GM21360 (cell line): ENCODE data around the gene RAB43.
"Not testable (repeated sequence)": the region's sequence is repeated elsewhere in the genome, so short reads cannot be mapped to it uniquely, and the experiment has no call there.

Experiments
- ATAC-seq: cut with Tn5 transposase; IDR thresholded peaks from one replicate; pipeline ENCODE4 v1.9.1; 2021; ENCODE audit warnings: mild to moderate bottlenecking, moderate library complexity; ENCODE audit not compliant: unreplicated experiment

The RAB43 gene

DNA sequence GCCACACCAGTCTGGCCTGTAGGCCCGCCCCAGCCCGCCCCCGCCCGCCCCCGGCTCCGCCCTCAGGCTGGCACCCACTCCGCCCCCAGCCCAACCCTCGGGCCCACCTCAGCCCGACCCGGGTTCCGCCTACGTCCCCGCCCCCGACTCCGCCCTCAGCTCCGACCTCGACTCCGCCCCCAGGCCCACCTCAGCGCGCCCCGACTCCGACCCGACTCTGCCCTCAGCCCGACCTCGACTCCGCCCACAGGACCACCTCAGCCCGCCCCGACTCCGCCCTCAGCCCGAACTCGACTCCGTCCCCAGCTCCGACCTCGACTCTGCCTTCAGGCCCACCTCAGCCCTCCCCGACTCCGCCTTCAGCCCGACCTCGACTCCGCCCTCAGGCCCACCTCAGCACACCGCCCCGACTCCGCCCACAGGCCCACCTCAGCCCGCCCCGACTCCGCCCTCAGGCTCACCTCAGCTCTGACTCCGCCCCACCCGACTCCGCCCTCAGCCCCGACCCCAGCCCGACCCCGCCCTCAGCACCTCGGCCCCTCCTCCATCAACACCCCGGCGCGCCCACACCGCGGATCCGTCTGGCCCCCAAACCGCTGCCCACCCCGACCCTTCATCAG lies at the start of gene RAB43:
Gene RAB43, minus strand, starts transcription at position 13 of the 620 bp plus-strand sequence. CDS start 315 bp downstream, outside the sequence.
- ATAC-seq, result peak; percentile 46

DNA sequence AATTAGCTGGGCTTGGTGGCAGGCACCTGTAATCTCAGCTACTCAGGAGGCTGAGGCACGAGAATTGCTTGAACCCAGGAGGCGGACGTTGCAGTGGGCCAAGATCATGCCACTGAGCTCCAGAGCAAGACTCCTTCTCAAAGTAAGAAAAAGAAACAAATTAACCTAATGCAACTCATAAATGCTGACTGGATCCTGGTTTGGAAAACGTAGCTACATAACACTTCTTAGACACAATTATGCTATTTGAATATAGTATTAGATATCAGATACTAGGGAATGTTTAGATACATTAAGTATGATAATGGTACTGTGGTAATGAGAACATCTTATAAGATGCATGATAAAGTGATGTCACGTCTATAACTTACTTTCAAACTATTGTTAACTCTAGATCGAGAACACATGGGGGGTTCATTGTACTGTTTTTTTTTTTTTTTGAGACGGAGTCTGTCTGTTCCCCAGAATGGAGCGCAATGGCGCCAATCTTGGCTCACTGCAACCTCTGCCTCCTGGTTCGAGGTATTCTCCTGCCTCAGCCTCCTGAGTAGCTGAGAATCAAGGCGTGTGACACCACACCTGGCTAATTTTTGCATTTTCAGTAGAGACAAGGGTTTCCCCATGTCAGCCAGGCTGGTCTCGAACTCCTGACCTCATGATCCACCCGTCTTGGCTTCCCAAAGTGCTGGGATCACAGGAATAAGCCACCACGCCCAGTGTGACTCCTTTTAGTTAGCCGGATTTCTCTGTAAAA lies 45.2 kb upstream of the RAB43 start:
- no peak for ATAC-seq

DNA sequence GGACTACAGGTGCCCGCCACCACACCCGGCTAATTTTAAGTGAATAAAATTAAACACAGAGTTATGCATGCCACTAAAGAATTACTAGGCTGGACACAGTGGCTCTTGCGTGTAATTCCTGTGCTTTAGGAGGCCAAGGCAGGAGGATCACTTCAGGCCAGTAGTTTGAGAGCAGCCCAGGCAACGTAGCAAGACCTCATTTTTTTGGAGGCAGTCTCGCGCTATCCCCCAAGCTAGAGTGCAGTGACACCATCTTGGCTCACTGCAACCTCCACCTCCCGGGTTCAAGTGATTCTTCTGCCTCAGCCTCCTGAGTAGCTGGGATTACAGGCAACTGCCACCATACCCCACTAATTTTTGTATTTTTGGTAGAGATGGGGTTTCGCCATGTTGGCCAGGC lies 44.0 kb upstream of the RAB43 start:
- not testable (repeated sequence) for ATAC-seq

DNA sequence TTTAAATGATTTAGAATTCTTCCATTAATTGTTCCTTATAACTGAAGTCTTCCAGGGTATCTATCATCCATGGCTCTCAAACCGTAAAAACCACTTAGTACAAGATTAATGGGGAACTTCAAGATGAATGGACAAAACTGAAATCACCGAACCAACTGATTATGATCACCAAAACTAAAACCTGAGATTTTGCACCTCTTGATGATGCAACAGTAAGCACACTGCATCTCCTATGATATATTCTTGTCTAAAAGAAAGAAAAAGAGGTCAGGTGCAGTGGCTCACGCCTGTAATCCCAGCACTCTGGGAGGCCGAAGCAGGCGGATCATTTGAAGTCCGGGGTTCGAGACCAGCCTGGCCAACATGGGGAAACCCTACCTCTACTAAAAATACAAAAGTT lies 42.9 kb upstream of the RAB43 start:
- ATAC-seq, result no peak

DNA sequence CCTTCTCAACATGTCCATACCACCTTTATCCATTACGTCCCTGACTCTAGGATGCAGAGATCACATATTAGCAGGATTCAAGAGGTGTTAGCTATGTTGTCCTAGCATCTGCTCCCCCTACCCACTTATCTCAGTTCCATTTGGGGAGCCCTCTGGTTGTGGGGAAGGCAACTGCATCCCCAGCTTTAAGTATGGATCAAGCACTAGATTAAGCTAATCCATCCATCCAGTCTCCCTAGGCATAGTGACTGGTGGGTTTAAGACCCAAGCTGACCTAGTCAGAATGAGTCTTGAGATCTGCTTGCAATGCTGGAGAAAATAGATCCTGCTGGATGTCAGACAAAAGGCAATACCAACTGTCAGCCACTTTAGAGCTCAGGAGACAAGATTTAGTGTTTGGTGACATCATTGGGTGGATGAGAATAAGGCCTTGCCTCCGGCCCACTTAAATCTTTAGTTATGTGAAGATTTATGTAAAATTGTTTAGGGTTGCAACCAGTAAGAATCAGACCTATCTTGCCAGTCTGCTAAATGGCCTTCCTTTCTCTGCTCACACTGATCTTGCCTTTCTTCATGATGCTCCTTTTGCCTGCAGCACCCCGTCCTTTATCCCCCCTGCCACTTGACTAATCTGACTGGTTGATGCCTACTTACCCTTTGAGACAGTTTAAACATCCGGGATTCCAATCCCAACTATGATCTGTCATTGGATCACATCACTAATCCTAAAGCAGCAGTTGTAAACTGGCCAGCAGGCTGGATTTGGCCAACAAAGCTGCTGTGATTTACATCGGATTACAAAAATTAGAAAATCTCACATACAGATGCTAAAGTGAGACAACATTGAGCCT lies 41.4 kb upstream of the RAB43 start:
- no peak for ATAC-seq

DNA sequence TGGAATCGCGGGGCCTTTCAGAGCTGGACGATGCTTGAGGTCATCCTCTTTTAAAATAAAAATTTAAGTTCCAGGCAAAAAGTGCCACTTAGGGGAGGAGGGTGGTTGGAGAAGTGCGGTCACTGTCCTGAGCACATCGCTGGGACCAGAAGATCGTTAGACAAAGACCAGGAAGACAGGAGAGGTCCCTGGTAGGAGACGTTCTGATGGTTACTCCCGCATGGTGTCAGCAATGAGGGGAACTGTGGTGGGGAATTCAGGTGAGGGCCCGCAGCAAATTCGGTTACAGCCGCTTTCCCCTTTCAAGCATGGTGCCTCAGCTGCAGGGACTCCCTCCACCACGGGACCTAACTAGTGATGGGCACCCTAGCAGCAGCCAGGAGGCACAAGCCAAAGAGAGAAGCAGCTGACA lies 40.3 kb upstream of the RAB43 start:
- ATAC-seq, result no peak

DNA sequence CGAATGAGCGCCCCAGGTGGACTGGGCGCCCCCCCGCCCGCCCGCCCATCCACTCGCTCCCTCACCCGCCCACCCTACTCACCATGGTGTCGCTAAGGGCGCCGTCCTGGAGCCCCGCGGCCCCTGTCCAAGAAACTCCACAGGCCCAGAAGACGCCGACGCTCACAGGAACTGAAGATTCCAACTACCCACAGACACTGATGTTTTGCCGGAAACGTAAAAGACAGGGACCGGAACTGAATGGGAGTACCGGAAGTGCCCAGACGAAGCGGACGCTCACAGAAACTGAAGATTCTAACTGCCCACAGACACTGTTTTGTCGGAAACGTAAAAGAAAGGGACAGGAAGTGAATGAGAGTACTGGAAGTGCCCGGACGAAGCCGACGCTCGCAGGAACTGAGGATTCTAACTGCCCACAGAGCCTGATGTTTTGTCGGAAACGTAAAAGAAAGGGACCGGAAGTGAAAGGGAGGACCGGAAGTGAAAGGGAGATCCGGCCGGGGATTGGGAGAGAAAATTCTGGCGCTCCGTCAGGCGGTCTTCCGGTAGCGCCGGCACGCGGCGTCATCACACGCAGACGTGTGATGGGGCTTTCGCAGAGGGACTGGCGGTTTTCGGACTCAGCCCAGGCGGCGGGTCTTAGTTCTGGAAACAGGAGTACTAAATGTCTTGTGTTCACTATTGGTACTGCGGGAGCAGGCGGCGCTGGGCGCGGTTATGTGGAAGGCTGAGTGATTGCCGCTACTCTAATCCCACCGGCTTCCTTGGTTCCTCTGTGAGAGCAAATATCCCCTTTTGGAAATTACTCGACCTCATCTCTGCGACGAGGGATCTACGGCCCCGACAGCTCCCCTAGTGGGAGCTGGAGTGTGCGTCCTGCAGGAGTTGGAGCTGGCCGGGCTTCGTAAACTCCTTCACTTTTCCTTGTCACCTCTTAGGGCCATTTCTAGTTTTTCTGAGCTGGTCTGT lies 39.6 kb upstream of the RAB43 start, which contains the start of gene ISY1:
Gene ISY1, minus strand, starts transcription at position 173 of the 969 bp plus-strand sequence. Its CDS starts 88 bp downstream, at position 85.
- ATAC-seq, result peak; percentile 67

DNA sequence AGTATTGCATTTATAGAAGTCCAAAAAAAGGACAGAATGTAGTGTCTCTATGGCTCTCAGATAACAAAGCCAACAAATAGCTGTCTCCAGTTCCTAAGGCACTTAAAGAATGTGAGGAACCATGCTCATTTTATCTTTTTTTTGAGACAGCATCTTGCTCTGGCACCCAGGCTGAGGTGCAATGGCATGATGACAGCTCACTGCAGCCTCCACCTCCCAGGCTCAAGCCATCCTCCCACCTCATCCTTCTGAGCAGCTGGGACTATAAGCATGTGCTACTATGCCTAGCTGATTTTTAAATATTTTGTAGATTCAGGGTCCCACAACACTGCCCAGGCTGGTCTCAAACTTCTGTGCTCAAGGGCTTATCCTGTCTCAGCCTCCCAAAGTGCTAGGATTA lies 23.2 kb upstream of the RAB43 start:
- no peak for ATAC-seq

DNA sequence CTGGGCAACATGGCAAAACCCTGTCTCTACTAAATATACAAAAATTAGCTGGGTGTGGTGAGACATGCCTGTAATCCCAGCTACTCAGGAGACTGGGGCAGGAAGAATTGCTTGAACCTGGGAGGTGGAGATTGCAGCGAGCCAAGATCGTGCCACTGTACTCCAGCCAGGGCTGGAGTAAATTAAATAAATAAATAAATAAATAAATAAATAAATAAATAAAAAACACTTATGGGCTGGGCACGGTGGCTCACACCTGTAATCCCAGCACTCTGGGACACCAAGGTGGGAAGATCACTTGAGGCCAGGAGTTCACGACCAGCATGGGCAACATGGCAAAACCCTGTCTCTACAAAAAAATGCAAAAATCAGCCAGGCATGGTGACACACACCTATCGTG lies 19.4 kb upstream of the RAB43 start:
- not testable (repeated sequence) for ATAC-seq

DNA sequence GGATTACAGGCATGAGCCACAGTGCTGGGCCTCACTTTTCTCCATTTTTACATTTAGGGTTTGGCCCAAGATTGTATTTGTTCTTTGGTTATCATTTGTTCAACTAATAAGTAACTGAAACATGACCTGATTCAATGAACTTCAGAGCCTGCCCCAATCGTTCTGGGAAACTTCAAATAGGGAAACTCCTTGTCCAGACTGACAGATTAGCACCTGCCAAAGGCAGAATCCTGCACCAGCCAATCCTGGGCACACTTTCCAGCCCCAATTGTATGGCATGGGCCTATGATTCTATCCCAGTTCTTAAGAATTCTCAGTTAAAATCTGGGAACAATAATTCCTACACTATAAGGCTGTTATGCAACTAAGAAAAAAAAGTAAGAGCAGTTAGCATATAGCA lies 18.3 kb upstream of the RAB43 start:
- no peak for ATAC-seq

DNA sequence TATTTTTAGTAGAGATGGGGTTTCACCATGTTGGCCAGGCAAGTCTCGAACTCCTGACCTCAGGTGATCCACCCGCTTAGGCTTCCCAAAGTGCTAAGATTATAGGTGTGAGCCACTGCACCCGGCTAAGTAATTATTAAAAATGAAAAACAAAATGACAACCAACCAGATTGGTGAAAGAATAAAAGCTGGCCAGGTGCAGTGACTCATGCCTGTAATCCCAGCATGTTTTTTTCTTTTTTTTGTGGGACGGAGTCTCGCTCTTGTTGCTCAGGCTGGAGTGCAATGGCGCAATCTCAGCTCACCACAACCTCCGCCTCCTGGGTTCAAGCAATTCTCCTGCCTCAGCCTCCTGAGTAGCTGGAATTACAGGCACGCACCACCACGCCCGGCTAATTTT lies 14.7 kb upstream of the RAB43 start:
- ATAC-seq, result not testable (repeated sequence)

DNA sequence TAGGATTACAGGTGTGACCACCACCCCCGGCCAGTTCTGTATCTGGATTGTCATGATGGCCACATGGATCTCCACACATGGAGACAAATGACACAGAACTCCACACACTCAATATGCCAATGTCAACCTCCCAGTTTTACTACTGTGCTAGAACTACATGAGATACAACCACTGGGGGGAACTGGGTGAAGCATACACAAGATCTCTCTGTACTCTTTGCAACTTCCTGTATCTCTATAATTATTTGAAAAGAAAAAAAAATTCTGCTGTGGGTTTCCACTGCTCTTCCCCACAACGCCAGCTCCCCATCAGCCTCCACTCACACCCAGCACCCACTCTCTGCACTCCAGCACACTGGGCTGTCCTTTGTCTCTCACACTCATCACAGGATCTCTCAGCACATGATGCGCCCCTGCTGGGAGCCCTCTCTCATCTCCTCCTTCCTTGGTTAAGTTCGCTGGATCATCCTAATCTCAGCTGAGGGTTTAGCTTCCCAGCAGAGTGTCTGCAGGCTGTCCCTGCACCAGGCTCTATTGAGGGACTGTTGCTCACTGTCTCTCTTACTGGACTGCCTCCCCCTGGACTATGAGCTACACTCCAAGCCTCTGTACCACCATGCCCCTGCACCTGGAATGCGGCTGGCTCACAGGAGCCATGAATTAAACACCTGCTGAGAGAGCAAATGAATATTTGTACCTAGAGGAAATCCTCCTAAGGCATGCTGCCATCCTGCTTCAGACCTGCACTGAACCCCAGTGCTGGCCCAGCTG lies 10.7 kb upstream of the RAB43 start:
- no peak for ATAC-seq

DNA sequence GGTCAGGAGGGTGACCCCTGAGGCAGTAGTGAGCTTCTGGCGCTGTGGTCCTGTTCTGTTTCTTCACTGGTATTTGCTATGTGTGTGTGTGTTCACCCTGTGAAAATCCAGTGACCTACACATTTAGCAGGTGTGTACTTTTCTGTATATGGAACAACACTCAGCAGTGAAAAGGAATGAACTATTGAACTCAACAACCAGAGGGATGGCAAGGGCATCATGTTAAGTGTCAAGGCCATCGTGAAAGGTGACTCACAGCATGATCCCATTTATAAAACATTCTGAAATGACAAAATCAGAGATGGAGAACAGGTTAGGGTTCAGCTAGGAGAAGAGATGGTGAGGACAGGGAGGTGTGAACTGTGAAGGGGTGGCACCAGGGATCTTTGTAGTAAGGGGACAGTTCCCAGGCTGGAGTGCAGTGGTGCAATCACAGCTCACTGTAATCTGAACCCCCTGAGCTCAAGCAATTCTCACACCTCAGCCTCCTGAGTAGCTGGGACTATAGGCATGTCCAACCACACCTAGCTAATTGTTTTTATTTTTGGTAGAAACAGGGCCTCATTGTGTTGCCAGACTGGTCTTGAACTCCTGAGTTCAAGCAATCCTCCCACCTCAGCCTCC lies 10.0 kb upstream of the RAB43 start:
- no peak for ATAC-seq

DNA sequence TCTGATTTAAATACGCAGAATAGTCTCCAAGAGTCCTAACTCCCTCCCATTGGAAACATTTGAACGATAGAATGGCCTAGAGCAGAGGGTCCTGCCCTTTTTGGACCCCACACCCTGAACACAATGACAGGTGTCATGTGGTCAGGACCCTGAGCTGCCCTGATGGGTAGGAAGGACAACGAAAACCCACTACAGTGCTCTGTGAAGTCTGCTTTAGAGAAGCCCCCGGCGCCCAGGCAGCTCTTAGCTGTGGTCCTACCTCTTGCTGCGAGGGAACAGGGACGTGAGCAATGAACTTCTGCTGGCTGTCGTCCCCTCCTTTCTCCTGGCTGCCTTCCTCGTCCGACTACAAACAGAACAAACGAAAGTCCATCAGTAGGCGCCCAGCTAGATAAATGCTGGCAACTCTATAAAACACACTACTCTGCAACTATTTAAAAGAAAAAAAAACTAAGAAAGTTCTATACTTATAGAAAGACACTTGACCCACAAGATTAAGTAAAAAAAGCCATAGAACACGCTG lies 8.7 kb upstream of the RAB43 start:
- ATAC-seq, result no peak

DNA sequence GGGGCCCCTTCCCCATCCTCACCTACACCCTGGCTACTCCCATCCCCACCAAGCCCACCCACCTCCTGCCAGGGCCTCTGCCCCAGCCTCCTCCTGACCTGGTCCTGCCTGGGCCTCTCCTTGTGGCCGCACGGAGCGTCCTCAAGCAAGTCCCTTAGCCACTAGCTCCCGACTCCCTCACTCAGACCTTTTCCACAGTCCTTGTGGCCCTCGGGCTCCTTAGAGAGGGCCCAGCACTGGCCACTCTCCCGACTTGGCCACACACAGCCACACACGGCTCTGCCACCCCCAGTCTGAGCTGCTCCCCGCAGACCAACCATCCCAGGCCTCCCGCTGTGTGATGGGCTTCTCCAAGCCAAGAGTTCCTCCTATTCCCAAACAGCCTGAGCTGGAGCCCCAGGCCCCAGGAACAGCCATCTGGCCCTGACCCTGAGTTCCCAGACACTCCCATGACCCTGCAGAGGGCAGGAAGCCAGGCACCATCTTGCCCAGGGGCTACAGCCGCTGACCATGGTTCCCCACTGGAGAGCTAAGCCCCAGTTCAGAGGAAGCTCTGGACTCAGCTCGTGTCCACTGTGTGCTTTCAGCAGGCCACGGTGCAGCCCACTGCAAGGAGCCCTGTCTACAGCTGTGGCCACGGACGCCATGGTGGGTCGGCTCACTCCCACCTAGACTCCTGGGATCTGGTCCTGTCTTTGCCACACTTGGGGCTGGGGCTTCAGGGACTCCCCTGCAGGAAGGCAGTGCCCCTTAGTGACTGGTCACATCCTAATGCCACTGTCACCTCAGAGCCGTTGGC lies 7.0 kb upstream of the RAB43 start:
- no peak for ATAC-seq

DNA sequence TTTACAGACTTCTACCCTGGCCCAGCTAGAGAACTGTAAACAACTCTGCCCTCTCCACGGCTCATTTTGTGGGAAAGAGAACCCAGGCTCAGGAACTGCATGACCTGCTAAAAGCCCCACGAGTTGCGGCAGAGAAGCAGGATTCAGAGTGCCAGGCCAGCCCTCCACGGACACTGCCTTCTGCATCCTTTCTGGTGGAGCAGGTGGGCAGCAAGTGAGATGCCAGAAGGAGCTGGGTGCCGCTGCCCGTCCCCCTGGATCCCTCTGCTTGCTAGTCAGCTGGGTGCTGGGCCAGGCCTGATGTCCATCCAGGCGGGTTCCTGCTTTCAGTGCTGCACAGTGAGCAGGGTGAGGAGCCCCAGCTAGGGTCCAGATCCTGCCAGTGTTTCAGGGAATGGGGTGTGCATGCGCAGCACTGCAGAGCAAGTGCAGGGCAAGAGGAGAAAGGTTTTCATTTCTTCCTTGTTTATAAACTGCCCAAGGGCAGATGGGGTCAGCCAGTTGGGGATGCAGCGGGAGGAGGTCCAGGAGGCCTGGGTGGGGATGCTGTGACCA lies 5.2 kb upstream of the RAB43 start:
- ATAC-seq, result no peak

DNA sequence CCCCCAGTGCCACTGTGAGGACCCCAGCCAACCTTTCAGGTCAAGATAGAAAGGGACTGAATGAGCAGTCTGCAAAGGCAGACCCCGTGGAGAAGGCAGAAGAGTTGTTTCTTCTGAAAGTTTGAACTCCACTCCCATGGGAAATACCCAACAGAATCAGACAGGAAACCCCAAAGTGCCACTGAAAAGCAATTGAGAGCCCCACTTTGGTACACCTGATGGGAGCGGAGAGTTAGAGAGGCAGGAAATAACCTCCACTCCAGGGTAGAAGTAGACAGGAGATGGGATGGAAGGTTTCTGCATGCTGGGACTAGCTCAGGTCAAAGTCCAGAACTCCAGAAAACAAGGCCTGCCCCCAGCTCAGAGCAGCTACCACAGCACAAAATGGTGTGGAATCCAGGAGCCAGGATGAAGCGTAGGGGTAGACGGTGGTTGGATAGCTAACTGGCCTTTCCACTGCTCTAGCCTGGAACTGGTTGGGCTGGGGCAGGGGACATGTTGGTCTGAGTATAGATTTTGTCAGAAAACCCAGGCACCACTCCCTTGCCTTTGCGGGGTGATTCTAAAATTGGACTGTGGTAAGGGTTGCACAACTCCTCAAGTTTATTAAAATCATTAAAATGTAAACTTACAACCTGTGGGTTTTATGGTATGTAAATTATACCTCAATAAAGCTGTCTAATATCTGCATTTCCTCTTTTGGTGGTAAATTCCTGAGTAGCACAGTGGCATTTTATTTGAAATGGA lies 1.9 kb upstream of the RAB43 start:
- ATAC-seq, result no peak
